Thyroid gland (tissue), 4 donors: ENCODE data around the gene ZNF112.

ENCODE experiments used
- CTCF ChIP-seq, 6 experiments: fragments of 200-600 bp in 3 of 6; fragments of 450-650 bp in 3 of 6; sonication (generic) in 3 of 6; IDR thresholded peaks; one replicate each; pipeline ENCODE4 v1.5.1; 2016 to 2019; ENCODE audit warnings: antibody characterized with exemption in 6 of 6, mild to moderate bottlenecking in 2 of 6, inconsistent platforms in 1 of 6, moderate library complexity in 1 of 6
- POLR2A ChIP-seq, 2 donors: fragments of 450-650 bp; IDR thresholded peaks; one replicate each; pipeline ENCODE4 v1.6.1; 2017; ENCODE audit warnings: antibody characterized with exemption in 2 of 2, mild to moderate bottlenecking in 2 of 2, moderate library complexity in 1 of 2

- TF ChIP-seq CTCF (IDR thresholded peaks at IDR 0.05) (no peak), POLR2A (IDR thresholded peaks at IDR 0.05) (no peak)
These were observed 10.5 kb downstream of the ZNF112 start for GRCh38 chr19:44345959-44346358.
